HG03196 (cell line): ENCODE data around the gene TSPAN3.

Source experiments
- ATAC-seq: cut with Tn5 transposase; IDR thresholded peaks from one replicate; pipeline ENCODE4 v1.9.1; 2021; ENCODE audit not compliant: unreplicated experiment

The TSPAN3 gene

DNA sequence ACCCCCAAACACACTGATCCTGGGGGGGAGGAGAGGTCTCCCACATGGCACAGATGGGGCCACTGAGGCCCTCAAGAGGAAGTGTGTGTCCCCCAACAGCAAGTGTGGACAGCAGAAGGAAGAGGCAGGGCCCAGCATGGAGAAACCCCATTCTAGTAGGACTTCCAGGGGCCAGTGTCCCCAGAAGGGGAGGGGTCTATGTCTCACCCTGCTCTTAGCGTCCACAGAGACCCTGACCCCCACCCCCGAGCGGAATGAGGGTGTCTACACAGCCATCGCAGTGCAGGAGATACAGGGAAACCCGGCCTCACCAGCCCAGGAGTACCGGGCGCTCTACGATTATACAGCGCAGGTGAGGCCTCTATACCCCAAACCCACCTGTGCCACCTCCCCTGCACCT lies 35.3 kb downstream of the TSPAN3 start:
- ATAC-seq: no peak

GRCh38 chr15:77034695-77035489 lies 36.0 kb downstream of the TSPAN3 start:
- ATAC-seq: no peak

DNA sequence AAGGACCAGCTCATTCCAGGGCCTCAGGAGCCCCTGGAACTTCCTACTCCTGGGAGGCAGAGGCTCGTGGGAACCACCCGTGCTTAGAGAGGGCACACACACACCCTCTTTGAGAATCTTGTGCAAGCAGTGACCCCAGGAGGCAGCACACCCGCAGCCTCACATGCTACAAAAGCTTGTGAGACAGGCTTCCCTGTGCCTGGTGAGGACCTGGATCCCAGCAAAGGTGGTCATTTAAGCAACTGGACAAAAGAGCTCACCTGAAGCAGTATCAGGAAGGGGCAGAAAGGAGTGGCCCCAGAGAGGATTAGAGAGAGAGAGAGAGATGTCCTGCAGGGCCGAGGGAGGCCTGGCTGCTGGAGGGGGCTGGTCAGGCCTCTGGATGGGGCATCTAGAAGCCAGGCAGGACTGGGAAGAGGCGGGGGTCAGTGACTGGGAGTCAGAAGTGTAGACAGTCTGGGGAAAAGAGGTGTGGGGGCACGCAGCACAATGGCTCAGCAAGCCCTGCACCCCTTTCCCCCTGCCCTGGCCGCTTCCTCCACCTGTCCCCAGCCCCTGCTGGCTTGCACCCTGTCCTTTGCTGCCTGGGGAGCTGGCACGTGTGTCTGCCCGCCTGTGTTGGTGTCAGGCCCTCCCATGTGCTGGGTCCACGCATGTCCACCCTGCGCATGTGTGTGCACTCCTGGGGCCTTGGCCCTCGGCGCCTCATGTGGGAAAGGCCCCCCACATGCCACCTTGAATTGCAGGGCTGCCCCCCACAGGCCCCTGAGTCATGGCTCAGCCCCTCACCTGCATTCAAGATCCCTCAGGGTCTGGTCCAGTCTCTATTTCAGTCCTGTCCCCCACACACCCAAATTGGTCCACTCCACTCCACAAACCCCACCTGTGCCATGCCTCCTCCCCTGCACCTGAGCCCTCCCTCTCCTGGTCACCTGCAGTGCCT lies 36.9 kb downstream of the TSPAN3 start:
- no peak for ATAC-seq

- ATAC-seq: no peak
Measured at GRCh38 chr15:77033417-77033728, 37.5 kb downstream of the TSPAN3 start.

GRCh38 chr15:77032647-77033416 lies 38.1 kb downstream of the TSPAN3 start:
- no peak for ATAC-seq

GRCh38 chr15:77032052-77032646 lies 38.8 kb downstream of the TSPAN3 start:
- no peak for ATAC-seq

- ATAC-seq: no peak
Measured at GRCh38 chr15:77031376-77032050, 39.4 kb downstream of the TSPAN3 start.

GRCh38 chr15:77030928-77031375 lies 40.0 kb downstream of the TSPAN3 start:
- no peak for ATAC-seq

DNA sequence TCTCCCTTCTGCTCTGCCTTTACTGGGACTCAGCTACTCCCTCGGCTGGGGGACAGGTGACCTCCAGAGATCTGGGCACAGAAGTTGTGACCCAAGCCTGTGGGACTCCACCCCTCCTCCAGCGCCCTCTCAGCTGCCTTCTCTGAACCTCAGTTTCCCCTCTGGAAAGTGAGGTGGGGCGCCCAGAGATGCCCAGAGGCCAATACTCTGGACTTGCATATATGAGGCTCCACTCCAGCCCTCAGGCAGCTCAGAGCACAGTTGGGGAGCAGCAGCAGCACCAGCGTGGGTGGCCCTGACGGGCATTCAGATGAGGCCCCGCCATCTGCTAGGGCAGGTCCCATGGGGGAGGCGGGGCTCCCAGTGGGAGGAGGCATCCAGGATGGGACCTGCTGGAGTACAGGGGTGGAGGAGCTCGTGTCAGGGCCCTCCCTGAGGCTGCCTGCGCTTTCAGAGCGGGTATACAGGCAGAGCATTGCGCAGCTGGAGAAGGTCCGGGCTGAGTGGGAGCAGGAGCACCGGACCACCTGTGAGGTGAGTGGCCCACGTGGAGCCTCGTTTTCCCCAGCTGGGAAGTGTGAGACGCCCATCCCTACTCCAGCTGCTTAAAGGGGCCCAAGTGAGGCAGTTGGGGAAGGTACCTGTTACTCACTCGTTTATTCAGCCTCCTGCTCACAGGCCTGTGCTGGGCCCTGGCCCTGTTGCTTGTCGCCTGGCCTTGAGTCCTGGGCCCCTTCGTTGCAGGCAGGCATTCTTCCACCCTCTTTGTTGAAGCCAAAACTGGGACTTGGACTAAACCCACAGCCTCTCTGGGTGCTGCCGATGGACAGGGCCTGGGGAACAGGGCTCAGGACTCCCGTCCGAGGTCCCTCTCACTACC lies 40.6 kb downstream of the TSPAN3 start:
- ATAC-seq: no peak

- ATAC-seq: no peak
Measured at GRCh38 chr15:77029166-77030047, 41.5 kb downstream of the TSPAN3 start.

DNA sequence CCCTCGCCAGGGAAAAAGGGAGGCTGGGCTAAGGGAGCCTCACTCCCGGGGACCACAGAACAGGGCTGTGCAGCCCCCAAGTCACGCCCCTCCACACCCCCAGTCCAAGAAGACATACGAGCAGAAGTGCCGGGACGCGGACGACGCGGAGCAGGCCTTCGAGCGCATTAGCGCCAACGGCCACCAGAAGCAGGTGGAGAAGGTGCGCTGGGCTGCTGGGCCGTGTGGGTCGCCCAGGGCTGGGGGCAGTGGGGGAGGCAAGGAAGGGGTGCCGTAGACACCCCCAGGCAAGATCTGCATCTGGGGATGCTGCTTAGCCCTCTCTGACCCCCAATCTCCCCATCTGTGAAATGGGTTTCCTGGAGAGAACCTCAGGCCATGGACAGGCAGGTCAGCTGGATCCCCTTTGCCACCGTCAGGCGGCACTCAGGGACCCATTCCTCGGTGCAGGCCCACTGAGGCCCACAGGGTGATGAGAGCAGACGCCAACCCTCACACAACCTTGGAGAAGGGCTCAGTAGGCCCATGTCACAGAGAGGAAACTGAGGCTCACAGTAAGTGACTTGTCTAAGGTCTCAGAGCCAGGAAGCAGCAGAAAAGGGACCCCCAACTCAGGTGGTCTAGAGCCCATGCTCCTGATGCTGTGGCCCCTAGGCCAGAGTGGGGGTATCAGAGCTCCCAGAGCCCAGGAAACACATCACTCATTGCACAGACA lies 42.3 kb downstream of the TSPAN3 start:
- ATAC-seq: no peak

DNA sequence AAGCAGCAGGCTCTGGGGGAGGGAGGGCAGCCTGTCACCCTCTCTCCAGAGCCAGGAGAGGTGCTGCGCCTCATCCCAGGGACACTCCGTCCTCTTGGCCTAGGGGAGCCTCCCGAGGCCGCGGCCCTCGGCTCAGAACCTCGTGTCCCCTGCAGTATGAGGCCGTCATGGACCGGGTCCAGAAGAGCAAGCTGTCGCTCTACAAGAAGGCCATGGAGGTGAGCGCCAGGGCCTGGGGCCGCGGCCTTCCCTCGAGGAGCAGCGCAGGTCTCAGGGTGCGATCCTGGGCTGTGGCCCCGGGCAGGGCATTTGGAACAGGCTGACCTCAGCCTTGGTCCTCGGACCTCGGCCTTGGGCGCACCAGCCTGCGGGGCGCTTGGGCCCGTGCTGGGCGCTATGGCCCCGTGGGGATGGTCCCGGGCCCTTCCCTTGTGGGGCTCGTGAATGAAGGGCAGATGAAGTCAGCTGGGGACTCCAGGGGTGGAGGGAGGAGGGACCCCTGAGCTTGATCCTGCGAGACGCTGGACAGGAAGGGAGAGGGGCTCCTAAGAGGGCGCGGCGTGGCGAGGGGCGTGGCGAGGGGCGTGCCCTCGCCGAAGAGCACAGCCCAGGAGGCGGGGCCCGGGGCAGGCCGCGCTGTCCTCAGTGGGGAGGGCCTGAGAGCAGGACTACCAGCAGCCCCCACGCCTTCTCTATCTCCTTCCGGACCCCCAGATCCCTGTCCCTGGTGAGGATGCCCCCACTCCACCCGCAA lies 43.0 kb downstream of the TSPAN3 start:
- no peak for ATAC-seq

- ATAC-seq: no peak
Measured at GRCh38 chr15:77027111-77027696, 43.7 kb downstream of the TSPAN3 start.

DNA sequence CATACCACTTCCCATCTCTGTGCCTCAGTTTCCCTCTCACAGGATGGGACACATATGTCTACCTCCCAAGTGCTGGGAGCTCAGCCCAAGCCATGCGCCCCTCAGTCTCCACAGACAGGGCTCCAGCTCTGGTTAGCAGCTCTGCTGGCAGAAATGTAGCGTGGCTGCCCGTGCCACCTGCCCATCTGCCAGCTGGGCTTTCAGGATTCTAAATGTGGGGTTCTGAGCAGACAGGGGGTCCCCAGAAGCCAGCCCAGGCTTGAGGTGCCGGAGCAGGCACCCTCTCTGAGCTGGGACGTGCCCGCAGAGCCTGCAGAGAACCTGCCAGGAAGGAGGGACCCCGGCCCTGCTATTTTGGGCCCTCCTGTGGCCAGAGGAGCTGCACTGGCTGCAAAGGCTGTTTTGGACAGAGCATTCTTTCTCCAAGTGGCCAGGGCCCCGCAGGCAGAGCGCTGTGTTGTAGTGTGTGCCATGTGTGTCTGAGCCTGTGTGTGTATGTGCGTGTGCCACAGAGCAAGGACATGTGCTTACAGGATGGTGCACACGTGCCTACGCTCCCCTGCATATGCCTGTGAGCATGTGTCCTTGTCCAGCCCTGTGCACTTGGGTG lies 44.3 kb downstream of the TSPAN3 start:
- ATAC-seq: no peak

DNA sequence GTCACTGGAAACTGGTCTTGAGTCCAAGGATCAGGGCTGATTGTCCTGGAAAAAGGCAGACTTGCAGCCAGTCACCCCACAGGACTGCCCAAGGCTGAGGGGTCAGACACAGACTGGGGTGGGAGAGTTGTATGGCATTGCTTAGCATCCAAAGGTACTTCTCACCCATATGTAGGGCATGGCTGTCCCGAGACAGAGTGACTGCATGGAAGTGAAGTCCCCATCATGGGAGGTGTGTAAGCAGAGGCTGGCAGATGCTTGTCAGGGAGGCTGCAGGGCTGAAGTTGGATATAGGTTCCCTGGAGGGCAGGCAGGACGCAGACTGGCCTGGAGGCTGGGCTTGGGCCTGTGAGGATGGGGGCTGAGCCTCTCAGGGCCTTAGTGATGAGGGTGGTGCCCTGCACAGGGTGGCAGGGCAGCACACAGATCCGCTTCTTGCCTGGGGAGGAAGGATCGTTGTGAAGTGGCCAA lies 44.9 kb downstream of the TSPAN3 start:
- ATAC-seq: no peak
